Glomerular visceral epithelial cell (primary cell): Measurements from ENCODE around the gene UPK1B.

Source experiments
- DNase-seq: peaks from one replicate; pipeline ENCODE4 v3.0.0-alpha.2; 2016; ENCODE audit errors: extremely low spot score

Gene UPK1B

DNA sequence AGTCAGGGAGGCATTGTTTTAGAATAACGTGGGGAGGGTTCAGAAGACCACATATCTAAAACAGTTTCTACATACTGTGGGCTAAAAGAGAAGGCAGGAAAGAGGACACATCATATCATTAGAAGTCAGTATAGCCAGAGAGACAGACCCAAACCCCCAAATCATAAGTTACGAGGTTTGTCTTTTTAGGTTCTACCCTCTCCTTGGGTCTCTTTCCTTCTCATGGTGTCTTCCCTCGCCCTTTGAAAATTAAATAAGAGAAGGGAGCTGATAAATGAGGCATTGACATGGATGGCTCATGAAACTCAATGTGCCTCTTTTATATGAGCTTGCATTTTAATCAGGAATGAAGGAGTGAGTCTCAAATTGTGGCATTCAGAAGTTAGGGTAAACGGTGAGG is 3.4 kb downstream of the UPK1B start:
- DNase-seq = no peak

- no peak for DNase-seq
Observed at GRCh38 chr3:119177321-119177720, 3.9 kb downstream of the UPK1B start.

- peak; percentile 37 for DNase-seq
Observed at GRCh38 chr3:119181765-119182164, 8.4 kb downstream of the UPK1B start.

DNA sequence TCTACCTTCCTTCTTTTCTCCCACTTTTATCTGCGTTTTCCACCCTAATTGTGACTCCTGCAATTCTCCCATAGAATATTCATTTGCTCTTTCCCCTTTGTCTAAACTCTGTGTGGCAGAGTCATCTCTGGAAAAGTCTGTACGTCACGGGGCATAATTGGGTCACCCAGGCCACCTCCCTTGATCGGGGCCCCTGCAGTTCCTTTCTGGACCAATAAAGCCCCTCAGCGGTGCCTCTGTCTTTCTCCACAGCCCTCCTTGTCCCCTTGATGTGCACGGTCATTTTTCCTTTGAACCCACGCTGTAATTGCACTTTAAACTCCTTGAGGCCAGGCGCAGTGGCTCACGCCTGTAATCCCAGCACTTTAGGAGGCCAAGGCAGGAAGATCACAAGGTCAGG is 10.7 kb downstream of the UPK1B start:
- no peak for DNase-seq

DNA sequence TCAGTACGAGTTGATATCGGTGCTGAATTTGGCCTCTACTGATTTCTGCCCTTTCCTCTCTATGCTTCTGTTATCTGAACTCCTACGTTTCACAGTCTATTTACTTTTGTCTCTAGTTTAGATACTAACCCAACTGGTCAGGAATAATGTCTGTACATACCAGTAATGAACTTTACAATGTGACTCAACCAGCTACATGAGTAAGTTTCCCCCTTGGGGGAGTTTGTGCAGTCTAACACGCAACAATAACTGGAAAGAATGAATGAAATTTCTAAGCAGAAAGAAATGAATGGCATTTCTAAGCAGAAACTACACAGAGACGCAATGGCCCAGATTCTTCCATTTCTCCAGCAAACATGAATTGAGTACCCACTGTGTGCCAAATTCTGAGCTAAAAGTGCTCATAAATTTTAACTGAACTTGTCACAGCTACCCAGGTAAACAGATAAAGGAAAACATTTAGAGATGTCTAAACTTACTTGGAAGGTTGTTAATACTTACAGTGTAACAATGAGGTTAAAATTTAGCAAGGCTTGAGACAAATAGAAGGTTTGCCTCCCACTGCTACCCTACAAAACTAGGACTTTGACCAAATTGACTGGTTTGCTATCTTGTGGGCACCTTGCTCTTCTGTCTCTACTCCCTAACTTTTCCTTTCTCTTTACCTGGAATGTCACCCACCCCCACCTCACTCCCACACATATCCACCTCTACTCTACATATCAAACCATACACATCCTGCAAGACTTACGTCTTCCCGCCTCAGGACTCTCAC is 11.6 kb downstream of the UPK1B start:
- peak; percentile 40 for DNase-seq

GRCh38 chr3:119187266-119187665 is 13.9 kb downstream of the UPK1B start:
- DNase-seq = no peak

- DNase-seq = no peak
Observed at GRCh38 chr3:119191800-119192199, 18.4 kb downstream of the UPK1B start.

- no peak for DNase-seq
Observed at GRCh38 chr3:119194237-119195150, 21.1 kb downstream of the UPK1B start.

- no peak for DNase-seq
Observed at GRCh38 chr3:119195151-119195476, 21.7 kb downstream of the UPK1B start.

GRCh38 chr3:119195911-119196310 is 22.5 kb downstream of the UPK1B start:
- DNase-seq = peak; percentile 10

- DNase-seq = no peak
Observed at GRCh38 chr3:119205209-119205608, 31.8 kb downstream of the UPK1B start.

GRCh38 chr3:119205685-119206084 is 32.3 kb downstream of the UPK1B start:
- no peak for DNase-seq

DNA sequence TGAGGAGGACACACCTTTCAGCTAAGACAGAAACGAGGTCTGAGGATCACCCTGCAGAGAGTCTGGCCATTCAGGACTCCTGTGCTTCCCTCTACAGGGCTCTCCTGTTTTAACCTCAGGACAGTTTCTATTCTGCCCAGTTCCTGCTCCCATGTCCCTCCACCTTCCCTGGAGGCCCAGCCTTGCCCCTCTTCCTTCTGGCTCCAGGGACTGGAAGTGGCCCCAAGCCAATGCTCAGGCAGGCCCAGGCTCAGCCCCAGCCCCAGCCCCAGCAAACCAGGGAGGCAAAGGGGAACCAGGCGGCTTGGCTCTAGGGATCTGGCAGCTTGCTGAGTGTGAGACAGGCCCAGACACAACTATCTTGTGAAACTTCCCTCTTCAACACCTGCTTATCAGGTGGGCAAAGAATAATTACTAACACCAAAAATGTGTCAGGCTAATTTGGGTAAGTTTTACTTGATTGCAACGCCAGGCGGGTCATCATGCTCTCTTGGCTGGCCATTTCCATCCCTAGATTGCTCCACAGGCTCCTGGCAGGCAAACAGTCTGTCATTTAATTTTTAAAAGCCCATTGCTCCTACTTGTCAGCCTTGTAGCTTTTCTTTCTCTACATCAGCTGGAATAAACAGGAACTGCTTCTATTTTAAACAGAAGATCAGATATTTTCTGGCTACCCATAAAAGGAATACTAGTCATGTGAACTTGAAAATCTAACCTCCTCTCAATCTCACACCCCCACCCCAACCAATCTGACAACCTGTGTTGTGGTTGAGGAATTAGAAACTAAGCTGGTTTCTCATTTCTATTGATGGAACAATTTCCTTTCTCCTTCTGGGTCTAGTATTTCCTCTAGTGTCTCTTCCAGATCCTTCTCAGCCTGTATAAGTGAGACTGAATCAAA is 33.5 kb downstream of the UPK1B start:
- DNase-seq = no peak

GRCh38 chr3:119207512-119207875 is 34.1 kb downstream of the UPK1B start:
- no peak for DNase-seq

- DNase-seq = peak; percentile 52
Observed at GRCh38 chr3:119211193-119211592, 37.8 kb downstream of the UPK1B start.

GRCh38 chr3:119211803-119212202 is 38.4 kb downstream of the UPK1B start:
- DNase-seq = no peak

GRCh38 chr3:119219069-119219468 is 45.7 kb downstream of the UPK1B start:
- no peak for DNase-seq

- DNase-seq = no peak
Observed at GRCh38 chr3:119220198-119220597, 46.8 kb downstream of the UPK1B start.

DNA sequence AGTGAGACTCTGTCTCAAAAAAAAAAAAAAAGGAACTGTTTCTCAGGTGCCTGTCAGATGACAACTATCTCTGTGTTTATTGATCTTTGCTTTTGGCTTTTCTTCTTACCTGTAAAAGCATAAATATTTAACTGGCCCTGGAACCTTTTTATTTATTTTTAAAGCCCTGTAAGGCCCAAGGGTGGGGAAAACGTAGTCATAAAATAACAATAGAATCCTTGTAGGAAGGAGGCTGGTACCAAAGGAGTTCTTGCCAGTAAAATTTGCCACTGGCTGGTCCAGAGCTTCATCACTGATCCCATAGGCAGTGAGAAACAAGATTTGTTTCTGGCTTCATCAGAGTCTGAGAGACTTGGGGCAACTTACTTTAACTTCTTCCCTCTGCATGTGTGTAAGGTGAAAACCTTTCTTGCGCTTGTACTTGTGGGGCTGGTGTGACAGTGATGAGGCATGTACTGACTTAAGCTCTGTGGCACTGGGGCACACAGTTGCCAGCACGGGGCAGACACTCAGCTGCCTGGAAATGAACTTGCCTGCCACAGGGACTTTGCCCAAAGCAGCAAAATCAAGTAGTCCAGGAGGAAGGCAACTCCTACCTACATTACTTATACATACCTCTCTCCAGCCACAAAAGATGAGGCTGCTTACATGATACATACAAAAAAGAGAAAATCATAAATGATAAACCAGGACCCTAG is 47.7 kb downstream of the UPK1B start:
- DNase-seq = no peak

DNA sequence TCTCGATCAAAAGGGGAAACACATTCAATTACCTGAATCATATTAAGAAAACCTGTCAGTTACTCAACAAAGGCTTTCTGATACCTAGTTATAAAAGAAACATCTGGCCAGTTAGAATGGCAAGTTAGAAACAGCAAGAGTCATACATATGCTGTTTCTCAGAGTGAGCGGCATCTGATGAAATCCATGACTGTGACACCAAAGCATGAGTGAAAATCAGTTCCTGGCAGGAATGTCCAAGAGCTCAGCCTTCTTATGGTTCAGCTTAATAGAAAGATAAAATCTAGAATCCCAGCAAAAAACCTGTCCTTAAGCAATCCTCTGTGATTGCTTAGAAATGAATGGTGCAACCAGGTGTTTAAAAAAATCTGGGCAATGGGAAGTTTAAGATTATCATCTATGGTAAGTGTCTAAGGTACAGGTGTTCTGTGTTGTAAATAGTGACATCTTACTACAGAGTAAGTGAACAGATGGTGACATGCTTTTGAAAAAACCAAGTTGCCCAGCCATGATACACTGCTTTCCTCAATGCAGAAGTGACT is 48.5 kb downstream of the UPK1B start:
- DNase-seq = no peak

GRCh38 chr3:119222391-119222790 is 49.0 kb downstream of the UPK1B start:
- DNase-seq = no peak
